ENCODE results near the gene OR5AK2.

Gene OR5AK2

GRCh38 chr11:57031556-57031955 is 42.8 kb downstream of the OR5AK2 start:
- H3K4me1 Mint-ChIP-seq (ENCODE audit: low read depth), result no peaks in the 10 kb centered on the region
- no peaks in the 10 kb centered on the region for H3K9me3 Mint-ChIP-seq
- H3K4me3 Mint-ChIP-seq, result no peak overlapping the region
- intact Hi-C loops (cut with micrococcal nuclease), result no loop called here
- no peak overlapping the region for H3K27ac Mint-ChIP-seq
- H3K36me3 Mint-ChIP-seq (ENCODE audit: low read depth), result no peaks in the 10 kb centered on the region
- H3K27me3 Mint-ChIP-seq, result no peaks in the 10 kb centered on the region

Data from dendritic cell treated with granulocyte-macrophage colony-stimulating factor and Interleukin-4, amounts not matched to agents 40 ng/mL and 50 ng/mL, for 4 days (primary cell).